Trophoblast cell (in vitro differentiated cells and primary cell): Measurements from ENCODE around the gene FAM228B.

Experiments used
- DNase-seq, 2 donors: peaks; one replicate each; pipeline ENCODE4 v3.0.0-alpha.2; 2016
- H2AFZ ChIP-seq: 2 replicates; pipeline ENCODE4 v1.6.1; 2013; ENCODE audit warnings: low read length, moderate library complexity, mild to moderate bottlenecking; ENCODE audit not compliant: insufficient read depth, poor library complexity
- H2AK5ac ChIP-seq: 2 replicates; pipeline ENCODE4 v1.6.1; 2013; ENCODE audit warnings: mild to moderate bottlenecking, low read length
- H2BK120ac ChIP-seq: 2 replicates; pipeline ENCODE4 v1.6.1; 2013; ENCODE audit warnings: low read length, mild to moderate bottlenecking, moderate library complexity; ENCODE audit not compliant: insufficient read depth, poor library complexity
- H2BK12ac ChIP-seq: 2 replicates; pipeline ENCODE4 v1.6.1; 2013; ENCODE audit warnings: mild to moderate bottlenecking, low read length, moderate library complexity
- H2BK5ac ChIP-seq: 2 replicates; pipeline ENCODE4 v1.6.1; 2013; ENCODE audit warnings: low read length, low read depth, moderate library complexity, mild to moderate bottlenecking; ENCODE audit not compliant: poor library complexity
- H3K14ac ChIP-seq: 2 replicates; pipeline ENCODE4 v1.6.1; 2013; ENCODE audit warnings: mild to moderate bottlenecking, low read length
- H3K18ac ChIP-seq: 2 replicates; pipeline ENCODE4 v1.6.1; 2013; ENCODE audit warnings: mild to moderate bottlenecking, low read length
- H3K23ac ChIP-seq: 2 replicates; pipeline ENCODE4 v1.6.1; 2013; ENCODE audit warnings: low read length
- H3K27ac ChIP-seq: 2 replicates; pipeline ENCODE4 v1.5.1; 2013; ENCODE audit warnings: low read depth, mild to moderate bottlenecking, inconsistent platforms, low read length, moderate library complexity
- H3K27me3 ChIP-seq: 2 replicates; pipeline ENCODE4 v1.6.1; 2013; ENCODE audit warnings: inconsistent platforms, mild to moderate bottlenecking, low read length, moderate library complexity; ENCODE audit not compliant: insufficient read depth
- H3K36me3 ChIP-seq, 2 experiments: 1 replicate in 1 of 2; 2 replicates in 1 of 2; pipeline ENCODE4 v1.6.1; 2013; ENCODE audit warnings: low read length in 2 of 2, mild to moderate bottlenecking in 2 of 2, moderate library complexity in 1 of 2; ENCODE audit not compliant: insufficient read depth in 2 of 2, control insufficient read depth in 1 of 2
- H3K4ac ChIP-seq: 2 replicates; pipeline ENCODE4 v1.6.1; 2013; ENCODE audit warnings: low read depth, mild to moderate bottlenecking, low read length, moderate library complexity
- H3K4me1 ChIP-seq, 2 experiments: 1 replicate in 1 of 2; 2 replicates in 1 of 2; pipeline ENCODE4 v1.6.1; 2013; ENCODE audit warnings: low read length in 2 of 2, mild to moderate bottlenecking in 2 of 2, moderate library complexity in 1 of 2; ENCODE audit not compliant: insufficient read depth in 2 of 2, control insufficient read depth in 1 of 2
- H3K4me2 ChIP-seq: 2 replicates; pipeline ENCODE4 v1.6.1; 2013; ENCODE audit warnings: inconsistent platforms, mild to moderate bottlenecking, low read length, moderate library complexity
- H3K4me3 ChIP-seq: 2 replicates; pipeline ENCODE4 v1.5.1; 2013; ENCODE audit warnings: mild to moderate bottlenecking, low read depth, low read length, inconsistent platforms
- H3K79me1 ChIP-seq: one replicate; pipeline ENCODE4 v1.6.1; 2013; ENCODE audit warnings: low read length
- H3K79me2 ChIP-seq: 2 replicates; pipeline ENCODE4 v1.6.1; 2013; ENCODE audit warnings: low read length, mild to moderate bottlenecking; ENCODE audit not compliant: control insufficient read depth, insufficient read depth, poor library complexity
- H3K9ac ChIP-seq: 2 replicates; pipeline ENCODE4 v1.6.1; 2013; ENCODE audit warnings: mild to moderate bottlenecking, low read length
- H3K9me3 ChIP-seq: 2 replicates; pipeline ENCODE4 v1.6.1; 2013; ENCODE audit warnings: low read depth, mild to moderate bottlenecking, control low read depth, inconsistent platforms, low read length; ENCODE audit not compliant: insufficient read depth
- H4K12ac ChIP-seq: 2 replicates; pipeline ENCODE4 v1.6.1; 2013; ENCODE audit warnings: low read depth, mild to moderate bottlenecking, low read length, moderate library complexity
- H4K8ac ChIP-seq: 2 replicates; pipeline ENCODE4 v1.6.1; 2013; ENCODE audit warnings: low read depth, mild to moderate bottlenecking, low read length, moderate library complexity
- H4K91ac ChIP-seq: one replicate; pipeline ENCODE4 v1.6.1; 2013; ENCODE audit warnings: low read depth, mild to moderate bottlenecking, low read length, moderate library complexity
- WGBS: extraction: QIAGEN DNeasy Blood & Tissue Kit; methylation state at CpG from one replicate; pipeline ENCODE4 v1.1.7; 2013; ENCODE audit warnings: missing lambda C conversion rate; ENCODE audit not compliant: insufficient read length, insufficient coverage; ENCODE audit errors: extremely low coverage; 5-methylcytosine and 5-hydroxymethylcytosine counted together

FAM228B gene

GRCh38 chr2:24204505-24204904, 81.2 kb downstream of the FAM228B start:
- Histone ChIP-seq H3K9me3 (no peaks in the 10 kb centered on the region), H4K91ac (no peak overlapping the region), H3K18ac (no peak overlapping the region), H3K79me2 (no peaks in the 10 kb centered on the region), H3K79me1 (no peaks in the 10 kb centered on the region), H3K4ac (no peak overlapping the region), H3K4me3 (no peak overlapping the region), H2BK5ac (no peak overlapping the region), H2BK12ac (no peak overlapping the region), H2BK120ac (no peak overlapping the region), H2AK5ac (no peak overlapping the region), H3K14ac (no peak overlapping the region), H3K36me3 (peaks cover 29 to 34% of the 10 kb centered on the region in 2 experiments), H3K9ac (no peak overlapping the region), H3K4me2 (no peak overlapping the region), H3K27ac (no peak overlapping the region), H4K8ac (no peak overlapping the region), H3K4me1 (no peaks in the 10 kb centered on the region), H3K23ac (no peak overlapping the region), H3K27me3 (no peaks in the 10 kb centered on the region), H2AFZ (no peak overlapping the region), H4K12ac (no peak overlapping the region)
- DNase-seq: no peak
- WGBS: no CpG with 5 or more reads among the region's 12 CpGs

- no peaks in the 10 kb centered on the region for H3K79me2 ChIP-seq
- H3K4me1 ChIP-seq: no peaks in the 10 kb centered on the region
- WGBS: no CpG with 5 or more reads among the region's 4 CpGs
- no peak overlapping the region for H3K4me2 ChIP-seq
- H3K4ac ChIP-seq: no peak overlapping the region
- no peak overlapping the region for H3K4me3 ChIP-seq
- H3K9me3 ChIP-seq: no peaks in the 10 kb centered on the region
- no peak overlapping the region for H3K9ac ChIP-seq
- H2BK5ac ChIP-seq: no peak overlapping the region
- no peak overlapping the region for H2AK5ac ChIP-seq
- no peak overlapping the region for H3K27ac ChIP-seq
- peaks cover 30 to 37% of the 10 kb centered on the region in 2 experiments for H3K36me3 ChIP-seq
- H2BK120ac ChIP-seq: no peak overlapping the region
- no peak overlapping the region for H4K8ac ChIP-seq
- no peak for DNase-seq
- H3K27me3 ChIP-seq: no peaks in the 10 kb centered on the region
- H3K18ac ChIP-seq: no peak overlapping the region
- H3K79me1 ChIP-seq: no peaks in the 10 kb centered on the region
- no peak overlapping the region for H4K91ac ChIP-seq
- H2BK12ac ChIP-seq: no peak overlapping the region
- H3K23ac ChIP-seq: no peak overlapping the region
- H2AFZ ChIP-seq: no peak overlapping the region
- no peak overlapping the region for H4K12ac ChIP-seq
- no peak overlapping the region for H3K14ac ChIP-seq
Measured at GRCh38 chr2:24205131-24205530, 81.9 kb downstream of the FAM228B start.

GRCh38 chr2:24206242-24206641, 83.0 kb downstream of the FAM228B start:
- no peaks in the 10 kb centered on the region for H3K4me1 ChIP-seq
- no peaks in the 10 kb centered on the region for H3K27me3 ChIP-seq
- DNase-seq: no peak
- no peak overlapping the region for H3K4me3 ChIP-seq
- no peak overlapping the region for H3K18ac ChIP-seq
- H4K91ac ChIP-seq: no peak overlapping the region
- H3K4me2 ChIP-seq: no peak overlapping the region
- no peak overlapping the region for H3K27ac ChIP-seq
- no peak overlapping the region for H3K4ac ChIP-seq
- H3K9me3 ChIP-seq: no peaks in the 10 kb centered on the region
- WGBS: no CpG with 5 or more reads among the region's 6 CpGs
- no peak overlapping the region for H2AK5ac ChIP-seq
- no peak overlapping the region for H3K14ac ChIP-seq
- no peak overlapping the region for H3K23ac ChIP-seq
- H3K36me3 ChIP-seq: peaks cover 30 to 42% of the 10 kb centered on the region in 2 experiments
- H3K79me1 ChIP-seq: no peaks in the 10 kb centered on the region
- H4K12ac ChIP-seq: no peak overlapping the region
- H2BK5ac ChIP-seq: no peak overlapping the region
- H4K8ac ChIP-seq: no peak overlapping the region
- H3K79me2 ChIP-seq: no peaks in the 10 kb centered on the region
- no peak overlapping the region for H2BK120ac ChIP-seq
- no peak overlapping the region for H3K9ac ChIP-seq
- no peak overlapping the region for H2AFZ ChIP-seq
- H2BK12ac ChIP-seq: no peak overlapping the region

- Histone ChIP-seq H3K23ac (no peak overlapping the region), H3K27me3 (no peaks in the 10 kb centered on the region), H2AK5ac (no peak overlapping the region), H3K18ac (no peak overlapping the region), H3K4me2 (no peak overlapping the region), H3K79me2 (no peaks in the 10 kb centered on the region), H3K27ac (no peak overlapping the region), H2BK120ac (no peak overlapping the region), H2BK5ac (no peak overlapping the region), H3K36me3 (peaks cover 30 to 42% of the 10 kb centered on the region in 2 experiments), H4K91ac (no peak overlapping the region), H2AFZ (no peak overlapping the region), H3K4me1 (no peaks in the 10 kb centered on the region), H2BK12ac (no peak overlapping the region), H3K4me3 (no peak overlapping the region), H3K9me3 (no peaks in the 10 kb centered on the region), H3K4ac (no peak overlapping the region), H3K79me1 (no peaks in the 10 kb centered on the region), H3K9ac (no peak overlapping the region), H3K14ac (no peak overlapping the region), H4K8ac (no peak overlapping the region), H4K12ac (no peak overlapping the region)
- no peak for DNase-seq
- no CpG with 5 or more reads among the region's 8 CpGs for WGBS
Measured at GRCh38 chr2:24206714-24207113, 83.4 kb downstream of the FAM228B start.
